ENCODE results near the gene PLEKHO2.

Gene PLEKHO2

DNA sequence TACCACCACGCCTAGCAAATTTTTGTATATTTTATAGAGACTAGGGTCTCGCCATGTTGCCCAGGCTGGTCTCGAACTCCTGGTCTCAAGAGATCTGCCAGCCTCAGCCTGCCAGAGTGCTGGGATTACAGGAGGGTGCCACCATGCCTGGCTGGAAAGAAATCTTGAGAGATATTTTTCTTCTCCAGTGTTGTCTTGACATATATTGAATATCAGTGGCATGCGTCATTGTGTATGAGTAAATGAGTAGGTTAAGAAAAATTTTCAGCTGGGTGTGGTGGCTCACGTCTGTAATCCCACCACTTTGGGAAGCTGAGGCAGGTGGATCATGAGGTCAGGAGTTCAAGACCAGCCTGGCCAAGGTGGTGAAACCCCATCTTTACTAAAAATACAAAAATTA is 12.7 kb upstream of the PLEKHO2 start:
- DNase-seq: no peak

GRCh38 chr15:64833690-64834089 is 8.0 kb upstream of the PLEKHO2 start:
- no peak for DNase-seq

DNA sequence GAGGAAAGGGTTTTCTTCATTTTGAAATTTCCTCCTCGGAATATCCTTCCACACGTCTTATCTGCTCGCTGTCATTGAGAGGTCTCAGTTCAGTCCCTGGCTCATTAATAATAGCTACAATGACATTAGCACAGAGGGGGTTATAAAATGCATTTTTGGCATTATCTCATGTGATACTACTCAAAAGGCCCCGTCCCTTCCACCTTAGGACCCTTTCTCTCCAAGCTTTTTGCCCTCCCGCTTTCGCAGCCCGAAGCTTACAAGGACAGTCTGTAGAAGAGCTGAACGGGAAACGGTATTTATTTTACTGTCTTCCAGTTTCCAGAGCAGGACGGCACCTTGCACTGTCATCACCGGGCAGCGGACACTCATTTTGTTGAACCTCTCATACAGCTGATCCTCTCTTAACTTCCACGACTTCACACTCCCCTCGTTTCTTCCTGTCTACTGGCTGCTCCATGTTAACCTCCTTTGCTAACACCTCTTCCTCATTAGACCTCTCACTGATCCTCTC is 5.6 kb upstream of the PLEKHO2 start:
- DNase-seq: no peak

- no peak for DNase-seq
Measured at GRCh38 chr15:64837502-64837901, 4.2 kb upstream of the PLEKHO2 start.

DNA sequence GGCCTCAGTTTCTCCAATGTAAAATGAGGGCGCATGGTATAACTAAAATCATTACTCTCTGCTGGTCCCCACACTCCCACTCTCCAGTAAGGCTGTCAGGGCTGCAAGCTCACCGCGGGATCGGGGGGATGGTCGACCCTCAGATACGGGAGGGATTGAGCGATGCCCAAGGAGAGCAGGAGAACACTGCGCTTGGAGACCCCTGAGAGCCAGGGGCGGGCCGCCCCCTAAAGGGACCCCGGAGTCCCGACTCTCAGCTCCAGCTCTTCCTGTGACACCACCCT is 713 bp upstream of the PLEKHO2 start:
- no peak for DNase-seq

DNA sequence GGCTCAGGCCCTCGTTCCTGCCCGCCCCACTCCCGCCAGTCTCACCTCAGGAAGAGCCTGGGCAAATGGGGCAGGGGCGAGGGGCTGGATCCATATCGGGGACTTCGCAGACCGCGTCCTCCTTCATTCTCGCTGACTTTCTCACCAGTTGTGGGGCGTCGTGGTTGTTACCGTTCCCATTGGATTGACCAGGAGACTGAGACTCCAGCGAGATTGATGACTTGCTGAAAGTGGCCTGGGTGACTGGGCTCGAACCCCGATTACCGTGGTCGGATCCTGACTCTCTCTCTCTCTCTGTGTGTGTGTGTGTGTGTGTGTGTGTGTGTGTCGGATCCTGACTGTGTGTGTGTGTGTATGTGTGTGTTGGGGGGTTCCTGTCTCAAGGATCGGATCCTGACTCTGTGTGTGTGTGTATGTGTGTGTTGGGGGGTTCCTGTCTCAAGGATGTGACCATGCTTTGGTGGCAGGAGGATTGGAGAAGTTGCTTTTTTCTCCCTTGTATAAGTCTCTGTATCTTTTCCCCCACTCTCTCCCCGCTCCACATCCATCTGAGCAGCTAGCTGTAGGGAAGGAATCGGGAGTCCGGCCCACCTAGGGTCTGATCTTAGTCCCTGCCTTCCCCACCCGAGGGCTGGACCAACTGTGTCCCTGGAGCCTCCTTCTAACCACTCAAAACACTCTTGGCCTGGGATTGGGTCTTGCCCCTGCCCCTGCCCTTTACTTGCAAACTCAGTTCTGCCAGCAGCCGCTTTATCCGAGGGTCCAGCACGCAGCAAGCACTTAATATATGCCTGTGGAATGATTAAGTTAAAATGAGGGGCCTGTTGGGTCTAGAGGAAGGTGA is 603 bp downstream of the PLEKHO2 start:
- DNase-seq: no peak

GRCh38 chr15:64842986-64843561 is 1.4 kb downstream of the PLEKHO2 start:
- DNase-seq: no peak

GRCh38 chr15:64843991-64844390 is 2.3 kb downstream of the PLEKHO2 start:
- DNase-seq: no peak

- DNase-seq: no peak
Measured at GRCh38 chr15:64844576-64845145, 2.9 kb downstream of the PLEKHO2 start.

GRCh38 chr15:64845183-64845611 is 3.5 kb downstream of the PLEKHO2 start:
- DNase-seq: no peak

DNA sequence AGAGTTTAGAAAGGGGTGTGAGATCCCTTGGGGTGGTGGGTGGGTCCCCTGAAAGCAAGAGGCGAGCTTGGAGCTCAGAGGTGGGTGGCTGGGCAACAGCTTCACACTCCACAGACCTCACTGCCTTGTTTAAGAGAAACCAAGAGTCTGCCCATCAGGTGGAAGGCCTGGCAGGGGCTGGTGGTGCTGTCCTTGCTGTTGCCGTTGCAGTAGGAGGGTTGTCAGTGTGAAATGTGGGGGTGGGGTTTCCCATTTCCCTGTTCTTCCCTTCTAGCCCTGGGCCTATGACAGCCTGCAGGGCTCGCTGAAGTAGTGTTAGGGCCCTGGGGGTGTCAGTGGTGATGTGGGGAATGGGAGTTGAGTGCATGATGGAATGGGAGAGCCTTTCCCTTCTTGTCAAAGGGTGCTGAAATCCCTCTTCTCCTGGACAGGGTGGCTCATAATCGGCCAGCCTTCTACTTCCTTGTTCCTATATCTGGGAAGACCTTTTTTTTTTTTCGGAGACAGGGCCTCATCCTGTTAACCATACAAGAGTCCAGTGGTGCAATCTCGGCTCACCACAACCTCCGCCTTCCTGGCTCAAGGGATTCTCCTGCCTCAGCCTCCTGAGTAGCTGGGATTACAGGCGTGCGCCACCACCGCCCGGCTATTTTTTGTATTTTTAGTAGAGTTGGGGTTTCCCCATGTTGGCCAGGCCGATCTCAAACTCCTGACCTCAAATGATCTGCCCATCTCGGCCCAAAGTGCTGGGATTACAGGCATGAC is 4.3 kb downstream of the PLEKHO2 start:
- no peak for DNase-seq

DNA sequence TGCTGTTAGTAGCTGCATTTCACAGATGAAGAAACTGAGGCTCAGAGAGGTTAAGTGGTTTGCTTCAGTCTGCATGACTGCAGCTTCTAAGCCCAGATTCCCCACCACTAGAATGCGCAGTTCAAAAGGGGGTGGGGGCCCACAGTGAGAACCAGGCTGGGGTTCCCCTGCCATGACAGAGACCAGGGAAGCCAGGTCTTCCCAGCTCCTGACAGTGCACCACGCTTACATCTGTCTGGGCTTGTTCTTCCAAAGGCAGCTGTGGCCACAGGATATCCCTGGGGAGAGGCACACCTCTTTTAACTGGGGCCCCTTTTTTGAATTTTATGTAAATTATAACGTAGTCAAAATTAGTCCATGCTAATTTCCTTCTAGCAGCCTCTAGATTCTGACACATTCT is 5.3 kb downstream of the PLEKHO2 start:
- DNase-seq: no peak

DNA sequence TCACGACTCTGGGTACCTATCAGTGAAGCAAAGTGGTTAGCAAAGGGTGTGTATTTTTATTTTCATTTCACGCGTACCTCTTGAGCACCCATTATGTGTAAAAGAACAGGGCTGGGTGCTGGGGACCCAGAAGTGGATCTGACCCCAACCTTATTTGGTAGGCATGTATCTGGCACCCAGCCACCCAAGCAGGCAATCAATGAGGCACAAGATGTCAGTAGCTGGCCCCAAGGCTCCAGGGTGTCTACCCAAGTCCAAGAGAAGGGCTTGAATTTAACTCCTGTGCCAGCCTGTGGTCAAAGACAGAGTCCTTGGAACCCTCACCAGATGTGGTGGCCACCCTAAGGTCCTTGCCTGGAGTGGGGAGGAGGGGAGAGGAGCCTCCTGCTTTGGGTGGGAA is 5.7 kb downstream of the PLEKHO2 start:
- DNase-seq: no peak

DNA sequence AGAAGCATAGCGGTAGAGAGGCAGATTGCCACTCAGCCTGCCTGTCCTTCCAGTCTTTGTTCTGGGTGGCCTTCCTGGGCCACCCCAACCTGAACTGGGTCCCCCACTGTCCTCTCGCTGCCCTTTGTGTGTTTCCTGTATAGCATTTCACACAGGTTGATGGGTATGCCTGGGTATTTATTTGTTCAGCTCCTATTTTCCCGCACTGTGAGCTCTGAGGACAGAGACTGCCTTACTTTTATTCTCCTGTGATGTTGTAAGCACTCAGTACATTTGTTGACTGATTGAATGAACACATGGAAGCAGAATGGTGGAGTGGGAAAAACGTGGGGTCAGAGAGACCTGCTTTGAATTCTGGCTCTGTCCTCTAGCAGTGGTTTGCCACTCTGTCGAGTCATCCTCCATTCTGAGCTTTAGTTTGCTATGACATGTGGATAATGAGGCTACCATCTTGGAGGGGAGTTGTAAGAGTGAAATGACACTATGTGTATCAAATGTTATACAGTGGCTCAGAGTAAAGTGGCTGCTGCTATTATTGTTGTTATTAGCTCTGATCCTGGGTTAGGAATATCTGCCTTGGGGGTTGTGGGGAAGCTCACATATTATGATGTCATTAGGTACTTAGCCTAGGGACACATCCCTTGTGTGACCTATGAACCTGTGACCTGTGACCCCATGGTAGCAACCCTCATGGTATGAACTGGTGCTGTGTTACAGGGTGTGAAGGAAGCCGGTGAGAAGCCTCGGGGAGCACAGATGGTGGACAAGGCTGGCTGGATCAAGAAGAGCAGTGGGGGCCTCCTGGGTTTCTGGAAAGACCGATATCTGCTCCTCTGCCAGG is 6.4 kb downstream of the PLEKHO2 start:
- no peak for DNase-seq

DNA sequence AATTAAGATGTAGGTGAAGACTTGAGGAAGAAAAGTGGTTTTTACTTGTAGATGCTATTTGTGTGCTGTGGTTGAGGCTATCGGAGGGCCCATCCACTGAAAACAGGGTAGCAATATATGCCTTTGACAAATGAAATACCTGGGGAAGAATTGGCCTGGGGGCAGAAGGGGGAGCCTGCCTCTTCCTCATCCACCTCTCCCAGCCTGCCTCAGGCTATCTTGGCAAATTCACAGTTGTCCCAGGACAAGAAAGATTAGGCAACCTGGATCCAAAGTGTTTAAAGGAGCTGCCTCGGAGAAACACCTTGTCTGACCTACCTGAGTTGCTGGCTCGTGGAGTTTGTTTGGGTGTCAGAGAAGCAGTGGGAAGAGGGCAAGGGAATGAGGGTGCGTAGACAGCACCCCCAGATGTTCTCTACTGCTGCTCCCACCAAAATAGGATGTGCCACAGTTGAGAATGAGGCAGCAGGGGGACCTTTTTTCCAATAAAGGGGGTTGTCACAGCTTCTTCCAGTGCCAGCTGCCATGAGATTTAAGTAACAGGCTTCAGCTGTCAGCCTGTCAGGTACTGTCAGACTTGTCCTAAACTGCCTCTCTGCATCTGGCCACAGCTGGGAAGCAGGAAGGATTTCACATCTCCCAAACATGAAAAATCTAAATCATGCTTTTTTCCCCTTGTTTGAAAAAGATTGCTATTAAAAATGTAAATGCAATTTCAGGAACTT is 9.2 kb downstream of the PLEKHO2 start:
- no peak for DNase-seq

GRCh38 chr15:64851503-64851840 is 9.8 kb downstream of the PLEKHO2 start:
- DNase-seq: no peak

DNA sequence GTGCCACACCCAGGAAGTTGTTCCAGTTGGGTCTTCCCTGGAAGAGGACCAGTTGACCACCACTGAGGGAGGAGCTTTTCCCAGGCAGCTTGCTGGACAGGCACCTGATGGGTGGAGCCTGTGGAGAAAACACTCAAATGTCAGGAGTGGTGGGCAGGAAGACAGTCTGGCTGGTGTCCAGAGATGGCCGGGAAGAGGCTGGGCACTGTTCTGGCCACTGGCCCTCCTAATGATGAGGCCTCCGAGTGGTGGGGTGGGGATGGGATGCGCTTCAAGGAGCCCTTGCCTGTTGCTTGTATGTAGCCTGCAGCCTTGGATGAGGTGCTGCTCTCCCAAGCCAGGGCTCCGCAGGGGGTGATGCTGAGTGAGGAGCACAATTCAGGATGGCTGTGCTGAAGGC is 12.3 kb downstream of the PLEKHO2 start:
- no peak for DNase-seq

DNA sequence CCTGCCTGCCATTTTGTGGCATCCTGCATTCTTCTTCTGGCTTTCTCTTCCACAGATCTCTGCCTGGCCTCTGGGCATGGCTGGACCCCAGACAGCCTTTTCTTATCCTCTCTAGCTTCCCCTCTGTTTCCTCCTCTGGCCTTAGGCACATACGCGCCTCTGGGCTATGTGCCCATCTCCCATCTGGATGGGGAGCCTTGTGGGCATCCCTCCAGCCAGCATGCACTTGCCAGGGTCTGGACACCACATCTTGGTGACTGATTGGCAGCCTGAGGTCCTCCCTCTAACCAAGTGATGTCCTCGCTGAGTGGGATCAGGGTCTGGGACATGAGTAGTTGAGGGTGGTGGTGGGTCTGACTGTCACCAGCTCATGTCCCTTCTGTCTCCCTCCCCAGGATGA is 12.8 kb downstream of the PLEKHO2 start:
- no peak for DNase-seq

DNA sequence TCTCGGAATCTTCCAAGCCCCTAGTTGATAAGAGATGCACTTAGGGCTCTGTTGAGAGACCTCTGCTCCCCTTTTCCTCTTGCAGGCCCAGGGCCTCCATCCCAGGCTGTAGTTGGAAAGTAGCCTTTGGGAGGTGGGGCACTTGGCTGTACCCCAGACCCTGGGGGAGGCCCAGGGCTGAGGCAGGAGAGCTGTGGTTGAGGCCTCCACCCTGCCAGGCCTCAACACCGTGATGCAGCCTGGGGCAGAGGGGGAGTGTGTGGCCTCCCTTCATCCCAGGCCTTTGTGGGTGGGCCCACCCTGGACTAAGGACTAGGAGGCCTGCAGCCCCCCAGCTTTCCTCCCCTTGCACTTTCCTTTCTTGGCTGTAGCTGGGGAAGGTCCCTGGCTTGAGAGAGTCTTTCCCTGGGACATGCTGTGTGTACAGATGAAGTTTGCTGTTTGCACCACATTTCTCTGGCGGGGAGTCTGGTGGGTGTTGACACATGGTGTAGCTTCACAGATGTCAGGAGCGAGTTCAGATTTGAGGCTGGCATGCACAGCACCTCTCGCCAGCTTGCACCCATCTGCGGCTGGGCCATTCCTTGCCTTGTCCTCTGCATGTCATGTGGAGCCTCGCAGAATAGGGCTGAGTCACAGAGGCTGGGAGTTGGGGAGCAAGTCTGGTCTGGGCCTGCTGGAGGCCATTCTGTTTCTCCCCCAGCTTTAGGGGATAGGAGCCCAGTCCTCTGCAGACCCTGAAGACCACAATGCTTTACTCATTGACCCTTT is 13.7 kb downstream of the PLEKHO2 start:
- DNase-seq: no peak

DNA sequence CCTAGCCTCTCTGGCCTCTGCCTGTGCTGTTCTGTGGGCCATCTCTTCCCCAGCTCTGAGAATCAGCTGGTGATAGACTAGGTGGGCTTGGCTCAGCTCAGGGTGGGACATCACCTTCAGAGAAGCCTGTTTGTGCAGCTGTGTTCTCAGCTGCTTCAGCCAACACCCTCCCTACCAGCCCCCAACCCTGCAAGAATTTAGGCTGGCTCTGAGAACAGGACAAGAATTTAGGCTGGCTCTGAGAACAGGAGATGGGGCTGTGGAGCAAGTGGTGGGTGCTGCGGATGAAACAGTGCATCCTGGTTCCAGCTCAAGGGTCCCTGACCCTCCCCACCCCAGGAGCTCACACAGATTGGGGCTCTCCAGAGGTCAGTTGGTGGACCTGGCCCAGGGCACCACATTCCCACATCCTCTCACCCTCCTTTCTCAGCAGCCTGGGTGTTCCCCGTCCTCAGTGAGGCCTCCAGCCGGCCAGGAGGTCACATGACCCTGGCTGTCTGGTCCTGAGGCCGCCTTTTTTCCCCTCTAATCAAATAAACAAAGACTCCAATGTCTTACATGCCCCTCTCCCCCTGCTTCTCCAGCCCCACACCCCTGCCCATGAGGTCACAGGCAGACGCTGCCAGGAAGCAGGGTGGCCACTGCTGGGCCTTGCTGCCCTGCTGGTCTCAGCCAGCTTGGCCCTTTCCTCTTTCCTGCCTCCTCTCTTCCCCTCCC is 14.9 kb downstream of the PLEKHO2 start:
- no peak for DNase-seq

DNA sequence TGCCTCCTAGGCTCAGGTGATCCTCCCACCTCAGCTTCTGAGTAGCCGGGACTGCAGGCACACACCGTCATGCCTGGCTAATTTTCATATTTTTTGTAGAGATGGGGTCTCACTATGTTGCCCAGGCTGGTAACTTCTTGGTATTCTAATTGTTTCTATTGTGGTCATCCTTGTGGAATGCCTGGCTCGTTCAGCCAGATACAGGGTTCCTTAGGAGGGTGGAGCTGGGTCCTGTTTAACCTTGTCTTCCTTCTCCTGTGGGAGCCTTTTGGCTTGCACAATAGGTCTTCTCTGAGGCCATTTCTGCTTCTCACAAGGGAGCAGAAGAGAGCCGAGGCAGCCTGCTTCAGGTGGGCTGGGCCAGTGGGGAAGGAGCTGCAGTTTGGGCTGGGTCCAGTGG is 15.7 kb downstream of the PLEKHO2 start:
- DNase-seq: no peak
